K562 treated with DMSO at 1 percent for 24 hours (cell line): ENCODE results near the gene IL10RB. TPM values are rescaled to one million over a fixed set of nuclear protein-coding genes. Genes with fewer than 3 reads are reported as not detected.

ENCODE experiments used
- total RNA-seq: library from RNA; unstranded; fragments of 300-600 nt; gene quantifications from 2 replicates; pipeline ENCODE4 v1.2.3, GENCODE V29; 2022; ENCODE audit warnings: low read depth; ENCODE audit not compliant: insufficient read depth

Gene IL10RB
- total RNA-seq = 32.0 and 33.0 TPM in 2 replicates

DNA sequence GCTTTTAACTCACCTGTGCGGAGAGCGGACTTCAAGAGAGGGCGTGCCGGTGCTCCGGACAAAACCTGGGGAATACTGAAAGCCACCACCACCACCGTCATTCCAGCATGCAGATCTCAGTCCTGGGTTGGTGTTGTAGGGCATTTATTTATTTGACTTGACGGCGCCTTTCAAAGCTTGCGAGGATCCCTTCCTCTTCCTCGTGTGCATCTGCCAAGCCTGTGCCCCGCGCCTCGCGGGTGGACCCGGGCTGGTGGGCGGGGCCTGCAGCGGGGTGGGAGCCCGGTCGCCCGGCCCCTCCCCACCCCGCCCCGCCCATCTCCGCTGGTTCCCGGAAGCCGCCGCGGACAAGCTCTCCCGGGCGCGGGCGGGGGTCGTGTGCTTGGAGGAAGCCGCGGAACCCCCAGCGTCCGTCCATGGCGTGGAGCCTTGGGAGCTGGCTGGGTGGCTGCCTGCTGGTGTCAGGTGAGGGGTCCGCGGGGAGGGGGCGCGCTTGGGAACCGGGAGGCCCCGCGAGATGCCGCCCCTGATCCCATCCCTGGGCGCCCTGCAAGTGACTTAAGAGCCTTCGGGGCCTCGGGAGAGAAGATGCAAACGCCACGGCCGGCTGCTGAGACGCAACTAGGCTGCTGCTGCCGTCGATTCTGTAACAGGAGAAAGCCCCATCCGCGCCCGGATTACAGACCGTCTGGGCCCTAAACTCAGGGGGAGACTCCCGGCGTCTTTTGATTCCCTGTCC, at the start of gene IL10RB:
Gene IL10RB (plus strand): TSS at position 318 of the 739 bp plus-strand sequence. CDS start 99 bp downstream, at position 417.

DNA sequence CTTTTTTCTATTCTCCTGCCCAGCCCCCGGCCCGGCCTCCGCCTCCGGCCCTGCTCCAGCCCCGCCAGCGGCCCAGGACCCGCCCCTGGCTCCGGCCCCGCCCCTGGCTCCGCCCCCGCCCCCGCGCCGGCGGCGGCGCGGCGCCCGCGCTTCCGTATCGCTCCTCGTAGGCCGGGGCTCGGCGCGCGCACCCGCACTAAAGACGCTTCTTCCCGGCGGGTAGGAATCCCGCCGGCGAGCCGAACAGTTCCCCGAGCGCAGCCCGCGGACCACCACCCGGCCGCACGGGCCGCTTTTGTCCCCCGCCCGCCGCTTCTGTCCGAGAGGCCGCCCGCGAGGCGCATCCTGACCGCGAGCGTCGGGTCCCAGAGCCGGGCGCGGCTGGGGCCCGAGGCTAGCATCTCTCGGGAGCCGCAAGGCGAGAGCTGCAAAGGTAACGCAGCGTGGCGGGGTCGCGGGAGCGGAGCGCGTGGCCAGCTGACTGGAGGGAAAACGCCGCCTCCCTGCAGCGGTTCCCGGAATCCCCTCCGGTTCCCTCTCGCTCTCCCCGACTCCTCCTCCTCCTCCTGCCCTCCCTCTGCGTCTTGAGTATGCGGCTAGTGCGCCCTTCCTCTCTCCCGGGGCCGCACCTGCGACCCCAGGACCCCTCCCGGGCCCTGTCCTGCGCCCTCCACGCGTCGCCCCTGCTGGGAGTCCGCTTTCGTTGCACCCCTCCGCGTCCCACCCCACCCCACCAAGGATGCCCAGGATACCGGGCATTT, 36.2 kb upstream of the IL10RB start, which contains the start of gene IFNAR2:
Gene IFNAR2 (plus strand): TSS at position 155 of the 761 bp plus-strand sequence. CDS start 11,985 bp downstream, outside the sequence.

DNA sequence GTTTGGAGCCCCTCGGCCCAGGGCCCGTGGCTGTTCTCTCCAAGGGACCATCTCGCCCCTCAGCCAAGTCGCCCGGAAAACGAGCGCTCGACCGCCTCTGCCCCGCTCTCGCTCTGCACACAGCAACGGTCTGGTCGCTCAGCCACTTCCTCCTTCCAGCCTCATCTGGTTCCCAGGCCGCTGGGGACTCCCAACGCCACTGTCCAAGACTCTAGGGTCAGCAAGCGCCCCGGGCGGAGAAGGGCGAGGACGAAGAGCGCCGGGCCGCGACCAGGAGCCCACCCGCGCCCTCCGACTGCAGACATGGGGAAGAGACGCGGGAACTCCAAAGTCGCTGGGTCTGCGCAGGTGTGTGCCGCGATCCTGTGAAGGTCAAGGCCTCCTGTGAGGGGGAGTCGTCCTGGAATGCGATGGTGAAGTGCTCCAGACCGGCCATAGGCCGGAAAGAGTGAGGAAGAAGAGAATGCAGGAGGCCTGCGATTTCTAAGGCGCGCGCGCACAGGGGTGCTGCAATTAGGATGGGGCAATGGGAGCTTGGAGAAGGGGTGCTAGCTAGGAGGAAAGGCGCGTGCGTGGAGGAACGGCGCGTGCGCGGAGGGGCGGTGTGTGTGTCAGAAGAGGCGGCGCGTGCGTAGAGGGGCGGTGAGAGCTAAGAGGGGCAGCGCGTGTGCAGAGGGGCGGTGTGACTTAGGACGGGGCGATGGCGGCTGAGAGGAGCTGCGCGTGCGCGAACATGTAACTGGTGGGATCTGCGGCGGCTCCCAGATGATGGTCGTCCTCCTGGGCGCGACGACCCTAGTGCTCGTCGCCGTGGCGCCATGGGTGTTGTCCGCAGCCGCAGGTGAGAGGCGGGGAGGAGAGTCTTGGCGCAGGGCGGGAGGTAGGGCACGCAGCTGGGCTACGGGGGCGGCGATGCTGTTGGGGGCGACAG, 58.4 kb downstream of the IL10RB start, which contains the start of gene IFNAR1:
Gene IFNAR1 (plus strand): TSS at position 680 of the 931 bp plus-strand sequence. CDS start 86 bp downstream, at position 766.

Other genes starting within 250 kb of the IL10RB start
- not detected in 2 replicates for gene OLIG2, start 240.4 kb upstream of the IL10RB start, total RNA-seq
- gene OLIG1, start 196.2 kb upstream of the IL10RB start, total RNA-seq = not detected in 2 replicates
- gene IFNAR2, start 36.4 kb upstream of the IL10RB start, total RNA-seq = 26.2 and 32.5 TPM in 2 replicates
- gene IFNAR1, start 58.6 kb downstream of the IL10RB start, total RNA-seq = 33.8 and 74.1 TPM in 2 replicates
- gene IFNGR2, start 137.0 kb downstream of the IL10RB start, total RNA-seq = 38.1 and 41.0 TPM in 2 replicates
- gene TMEM50B, start 213.6 kb downstream of the IL10RB start, total RNA-seq = 20.6 and 23.6 TPM in 2 replicates
- 1.1 and 1.3 TPM in 2 replicates for gene DNAJC28, start 225.3 kb downstream of the IL10RB start, total RNA-seq